NCI-H1436 (cell line): Measurements from ENCODE around the gene STARD13.

Source experiments
- DNase-seq: peaks from one replicate; lab custom pipeline; 2025; lab: John Stamatoyannopoulos, UW

The STARD13 gene

GRCh38 chr13:33310245-33311038 lies 24.9 kb upstream of the STARD13 start:
- DNase-seq, result no peak

GRCh38 chr13:33308863-33309262 lies 23.3 kb upstream of the STARD13 start:
- no peak for DNase-seq

GRCh38 chr13:33307843-33308242 lies 22.3 kb upstream of the STARD13 start:
- DNase-seq, result no peak

GRCh38 chr13:33303855-33304597 lies 18.5 kb upstream of the STARD13 start:
- no peak for DNase-seq

- DNase-seq, result no peak
Measured at GRCh38 chr13:33299626-33300025, 14.1 kb upstream of the STARD13 start.

- no peak for DNase-seq
Measured at GRCh38 chr13:33296793-33297425, 11.4 kb upstream of the STARD13 start.

GRCh38 chr13:33292712-33293111 lies 7.2 kb upstream of the STARD13 start:
- DNase-seq, result no peak

GRCh38 chr13:33290421-33290965 lies 4.9 kb upstream of the STARD13 start:
- no peak for DNase-seq

GRCh38 chr13:33289966-33290365 lies 4.4 kb upstream of the STARD13 start:
- no peak for DNase-seq

- no peak for DNase-seq
Measured at GRCh38 chr13:33287142-33287882, 1.8 kb upstream of the STARD13 start.

GRCh38 chr13:33286128-33286527 lies 573 bp upstream of the STARD13 start:
- no peak for DNase-seq

GRCh38 chr13:33284916-33285315 lies 639 bp downstream of the STARD13 start:
- no peak for DNase-seq

- no peak for DNase-seq
Measured at GRCh38 chr13:33284031-33284430, 1.5 kb downstream of the STARD13 start.

- DNase-seq, result no peak
Measured at GRCh38 chr13:33283195-33283911, 2.2 kb downstream of the STARD13 start.

GRCh38 chr13:33281951-33282595 lies 3.5 kb downstream of the STARD13 start:
- no peak for DNase-seq

- no peak for DNase-seq
Measured at GRCh38 chr13:33280923-33281322, 4.6 kb downstream of the STARD13 start.

- DNase-seq, result no peak
Measured at GRCh38 chr13:33280279-33280905, 5.2 kb downstream of the STARD13 start.

GRCh38 chr13:33279414-33280278 lies 5.9 kb downstream of the STARD13 start:
- no peak for DNase-seq

GRCh38 chr13:33278913-33279312 lies 6.6 kb downstream of the STARD13 start:
- DNase-seq, result no peak
